OCI-LY3 (cell line): ENCODE measurements around the gene SEMA6A.
A peak's percentile ranks its signal among the peaks of the same experiment; 100 is the strongest.

Experiments
- H2AFZ ChIP-seq: fragments of 200-600, 300-600 bp; shearing (Covaris generic); 2 replicates; pipeline ENCODE4 v1.6.0; 2014; ENCODE audit warnings: antibody characterized with exemption, low read depth, low read length
- H3K27ac ChIP-seq: fragments of 200-600, 300-600 bp; sonication (generic); 2 replicates; pipeline ENCODE4 v1.5.1; 2014; ENCODE audit warnings: mild to moderate bottlenecking, low read length, moderate library complexity, mixed read lengths
- H3K27me3 ChIP-seq: fragments of 200-600, 300-600 bp; sonication (generic); 2 replicates; pipeline ENCODE4 v1.6.1; 2014; ENCODE audit warnings: low read depth, low read length, mixed read lengths
- H3K36me3 ChIP-seq: fragments of 200-600, 300-600 bp; sonication (generic); replicated peaks from 2 replicates; pipeline ENCODE3; 2014; ENCODE audit warnings: low read depth, low read length, mixed read lengths
- H3K4me1 ChIP-seq: fragments of 300-600, 200-600 bp; sonication (generic); 2 replicates; pipeline ENCODE4 v1.6.1; 2014; ENCODE audit warnings: low read length, mixed read lengths
- H3K4me2 ChIP-seq: fragments of 200-600, 300-600 bp; sonication (generic); 2 replicates; pipeline ENCODE4 v1.6.1; 2014; ENCODE audit warnings: low read length, mixed read lengths
- H3K4me3 ChIP-seq: fragments of 300-600, 200-600 bp; sonication (generic); 2 replicates; pipeline ENCODE4 v1.5.1; 2014; ENCODE audit warnings: antibody characterized with exemption, mild to moderate bottlenecking, low read length, moderate library complexity
- H3K79me2 ChIP-seq: fragments of 300-600, 200-600 bp; shearing (Covaris generic); 2 replicates; pipeline ENCODE4 v1.6.1; 2014; ENCODE audit warnings: mild to moderate bottlenecking, low read length, mixed read lengths
- H3K9ac ChIP-seq: fragments of 300-600, 200-600 bp; shearing (Covaris generic); 2 replicates; pipeline ENCODE4 v1.6.0; 2014; ENCODE audit warnings: mild to moderate bottlenecking, low read length, moderate library complexity
- H3K9me3 ChIP-seq: fragments of 200-600, 300-600 bp; shearing (Covaris generic); 2 replicates; pipeline ENCODE4 v1.6.1; 2014; ENCODE audit warnings: low read length, mixed read lengths; ENCODE audit not compliant: insufficient read depth
- H4K20me1 ChIP-seq: fragments of 200-600, 300-600 bp; sonication (generic); 2 replicates; pipeline ENCODE4 v1.6.1; 2016; ENCODE audit warnings: low read length, mixed read lengths; ENCODE audit not compliant: insufficient read depth
- EZH2phosphoT487 ChIP-seq: fragments of 200-600 bp; shearing (Covaris generic); IDR thresholded peaks from 2 replicates; pipeline ENCODE4 v1.6.1; 2018; ENCODE audit warnings: antibody characterized with exemption, mixed run types, low read depth
- TF ChIP-seq, protein P1 (sequence below): fragments of 200-600, 300-600 bp; sonication (generic); IDR thresholded peaks from 2 replicates; pipeline ENCODE4 v1.5.1; 2014; ENCODE audit warnings: antibody characterized with exemption, low read length, low read depth

SEMA6A gene

DNA sequence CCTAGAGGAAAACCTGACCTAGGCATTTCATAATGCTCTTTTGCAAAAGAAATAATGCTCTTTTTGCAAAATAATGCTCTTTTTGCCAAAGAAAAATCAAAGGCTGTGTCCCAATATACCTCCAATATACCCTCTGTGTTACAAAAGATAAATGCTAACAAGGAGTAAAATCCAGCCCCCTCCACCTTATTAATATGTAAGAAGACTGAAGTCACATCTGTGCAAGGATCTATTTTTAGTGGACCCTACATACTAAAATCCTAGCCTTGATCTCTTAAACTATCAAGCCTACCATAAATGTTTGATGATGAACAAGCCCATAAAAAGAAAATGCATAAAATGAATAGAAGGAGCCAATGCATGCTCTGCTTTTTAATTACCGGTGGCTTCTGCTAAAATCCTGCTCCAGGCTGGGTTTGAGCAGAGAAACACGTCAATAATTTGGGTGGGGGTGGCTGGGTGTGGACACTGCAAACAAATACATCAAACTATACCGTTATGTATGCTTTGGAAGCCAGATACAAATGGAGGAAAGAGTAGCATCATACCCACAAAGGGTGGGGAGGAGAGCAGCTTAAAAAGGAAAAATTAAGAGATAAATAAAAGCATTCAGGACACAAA is 131.6 kb downstream of the SEMA6A start:
- peaks cover 28% of the 10 kb centered on the region for H3K4me1 ChIP-seq
- no peaks in the 10 kb centered on the region for H4K20me1 ChIP-seq
- no peak overlapping the region for H3K9ac ChIP-seq
- no peak overlapping the region for H3K27ac ChIP-seq
- no peak for TF ChIP-seq EZH2phosphoT487
- TF ChIP-seq, protein P1, sequence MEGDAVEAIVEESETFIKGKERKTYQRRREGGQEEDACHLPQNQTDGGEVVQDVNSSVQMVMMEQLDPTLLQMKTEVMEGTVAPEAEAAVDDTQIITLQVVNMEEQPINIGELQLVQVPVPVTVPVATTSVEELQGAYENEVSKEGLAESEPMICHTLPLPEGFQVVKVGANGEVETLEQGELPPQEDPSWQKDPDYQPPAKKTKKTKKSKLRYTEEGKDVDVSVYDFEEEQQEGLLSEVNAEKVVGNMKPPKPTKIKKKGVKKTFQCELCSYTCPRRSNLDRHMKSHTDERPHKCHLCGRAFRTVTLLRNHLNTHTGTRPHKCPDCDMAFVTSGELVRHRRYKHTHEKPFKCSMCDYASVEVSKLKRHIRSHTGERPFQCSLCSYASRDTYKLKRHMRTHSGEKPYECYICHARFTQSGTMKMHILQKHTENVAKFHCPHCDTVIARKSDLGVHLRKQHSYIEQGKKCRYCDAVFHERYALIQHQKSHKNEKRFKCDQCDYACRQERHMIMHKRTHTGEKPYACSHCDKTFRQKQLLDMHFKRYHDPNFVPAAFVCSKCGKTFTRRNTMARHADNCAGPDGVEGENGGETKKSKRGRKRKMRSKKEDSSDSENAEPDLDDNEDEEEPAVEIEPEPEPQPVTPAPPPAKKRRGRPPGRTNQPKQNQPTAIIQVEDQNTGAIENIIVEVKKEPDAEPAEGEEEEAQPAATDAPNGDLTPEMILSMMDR: no peak
- no peak overlapping the region for H3K4me2 ChIP-seq
- H3K9me3 ChIP-seq: no peaks in the 10 kb centered on the region
- no peak overlapping the region for H2AFZ ChIP-seq
- no peaks in the 10 kb centered on the region for H3K36me3 ChIP-seq
- H3K27me3 ChIP-seq: no peaks in the 10 kb centered on the region
- no peak overlapping the region for H3K4me3 ChIP-seq
- no peaks in the 10 kb centered on the region for H3K79me2 ChIP-seq

DNA sequence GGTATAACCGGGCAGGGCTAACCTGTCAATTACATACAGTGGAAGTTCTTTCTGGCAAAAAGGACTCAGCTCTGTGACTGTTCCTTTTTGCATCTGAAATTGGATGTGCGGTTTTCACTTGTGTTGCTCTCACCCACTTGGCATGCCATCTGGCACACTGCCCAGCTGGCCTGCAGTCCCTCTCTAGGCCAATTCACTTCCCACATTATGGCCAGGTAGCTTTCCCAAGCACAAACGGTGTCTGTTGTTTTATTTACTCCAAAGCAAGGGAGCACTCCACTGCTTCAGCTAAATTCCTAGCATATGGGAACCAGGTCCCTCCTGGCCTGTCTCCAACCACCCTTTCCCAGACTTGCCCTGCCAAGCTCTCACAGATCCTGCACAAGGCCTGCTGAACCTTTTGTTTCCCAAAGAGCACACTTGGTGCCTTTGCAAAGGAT is 132.5 kb downstream of the SEMA6A start:
- no peak overlapping the region for H3K4me3 ChIP-seq
- H3K9me3 ChIP-seq: no peaks in the 10 kb centered on the region
- H4K20me1 ChIP-seq: no peaks in the 10 kb centered on the region
- H3K36me3 ChIP-seq: no peaks in the 10 kb centered on the region
- no peaks in the 10 kb centered on the region for H3K27me3 ChIP-seq
- H3K4me2 ChIP-seq: no peak overlapping the region
- no peak overlapping the region for H2AFZ ChIP-seq
- H3K27ac ChIP-seq: no peak overlapping the region
- H3K9ac ChIP-seq: no peak overlapping the region
- H3K4me1 ChIP-seq: peaks cover 28% of the 10 kb centered on the region
- H3K79me2 ChIP-seq: no peaks in the 10 kb centered on the region
- no peak for TF ChIP-seq EZH2phosphoT487
- TF ChIP-seq, protein P1: no peak

DNA sequence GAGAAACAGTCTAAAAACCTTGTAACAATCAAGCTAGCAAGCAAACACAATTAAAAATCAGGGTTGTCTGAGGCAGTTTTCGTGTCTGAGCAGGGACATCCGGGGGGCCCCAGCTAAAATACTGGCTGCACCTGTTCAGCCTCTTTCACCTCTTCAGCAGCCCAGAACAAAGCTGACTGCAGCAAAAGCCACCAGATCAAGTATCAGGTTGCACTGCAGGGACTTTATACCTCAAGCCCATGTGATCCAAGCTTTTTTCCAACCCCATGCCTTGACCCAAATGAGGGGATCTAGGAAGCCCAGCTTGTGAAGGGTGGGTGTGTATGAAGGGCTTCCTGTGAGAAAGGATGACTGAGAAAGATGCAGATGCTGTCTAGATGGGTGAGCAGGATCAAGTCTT is 133.4 kb downstream of the SEMA6A start:
- Histone ChIP-seq H3K9ac (no peak overlapping the region), H4K20me1 (no peaks in the 10 kb centered on the region), H2AFZ (no peak overlapping the region), H3K9me3 (no peaks in the 10 kb centered on the region), H3K27ac (no peak overlapping the region; the same call in 1 of the 2 replicates), H3K4me3 (no peak overlapping the region), H3K4me2 (peak overlapping the region; percentile 56; the same call in 1 of the 2 replicates), H3K27me3 (no peaks in the 10 kb centered on the region), H3K36me3 (no peaks in the 10 kb centered on the region), H3K4me1 (peaks cover 28% of the 10 kb centered on the region), H3K79me2 (no peaks in the 10 kb centered on the region)
- TF ChIP-seq, protein P1: no peak
- TF ChIP-seq EZH2phosphoT487: no peak

DNA sequence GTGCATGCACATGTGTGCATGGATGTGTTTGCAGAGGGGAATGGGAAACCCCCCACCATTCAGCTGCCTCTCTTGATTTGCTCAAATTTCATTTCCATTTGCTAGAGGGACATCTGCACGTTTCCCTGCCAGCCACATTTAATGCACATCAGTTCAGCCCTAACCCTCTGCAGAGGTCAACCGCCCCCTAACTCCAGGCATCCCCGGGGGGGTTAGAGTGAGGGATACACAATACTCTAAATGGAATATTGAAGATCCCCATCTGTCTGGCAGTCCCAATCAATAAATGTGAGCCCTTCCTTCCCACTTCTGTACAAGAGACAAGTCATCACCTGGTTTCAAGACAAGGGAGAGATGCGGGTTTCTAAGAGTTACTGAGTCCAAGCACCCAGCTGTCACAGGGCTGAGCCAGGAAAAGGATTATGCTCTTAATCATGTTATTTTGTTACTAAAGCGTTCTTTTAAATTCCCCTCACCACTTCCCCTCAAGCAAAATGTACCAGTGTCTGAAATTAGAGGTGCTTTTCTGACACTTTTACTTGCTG is 134.1 kb downstream of the SEMA6A start:
- H3K36me3 ChIP-seq: no peaks in the 10 kb centered on the region
- H3K4me2 ChIP-seq: peak overlapping the region; percentile 56
- peak overlapping the region; percentile 4; the same call in 1 of the 2 replicates for H3K4me3 ChIP-seq
- TF ChIP-seq, protein P1: no peak
- H3K27me3 ChIP-seq: no peaks in the 10 kb centered on the region
- H3K9me3 ChIP-seq: no peaks in the 10 kb centered on the region
- no peak overlapping the region for H3K9ac ChIP-seq
- no peaks in the 10 kb centered on the region for H4K20me1 ChIP-seq
- H3K79me2 ChIP-seq: no peaks in the 10 kb centered on the region
- no peak overlapping the region for H2AFZ ChIP-seq
- H3K4me1 ChIP-seq: peaks cover 28% of the 10 kb centered on the region
- H3K27ac ChIP-seq: peak overlapping the region; percentile 27
